ENCODE measurements around the gene SOS2.

SOS2 gene

GRCh38 chr14:50257732-50258131 is 26.4 kb upstream of the SOS2 start:
- DNase-seq (ENCODE audit: low spot score): no peak
- H3K18ac ChIP-seq (ENCODE audit: low read length): no peak overlapping the region
- no peak overlapping the region for H3K9ac ChIP-seq (ENCODE audit: low read depth, low read length, poor library complexity)
- H3K27me3 ChIP-seq (ENCODE audit: control insufficient read depth in 3 of 3, insufficient read depth in 3 of 3, low read depth in 1 of 3, low read length in 3 of 3): no peaks in the 10 kb centered on the region
- H3K79me1 ChIP-seq (ENCODE audit: low read depth, low read length): no peaks in the 10 kb centered on the region
- H2BK12ac ChIP-seq (ENCODE audit: low read length): no peak overlapping the region
- no peaks in the 10 kb centered on the region for H3K4me1 ChIP-seq (ENCODE audit: control insufficient read depth in 2 of 2, insufficient read depth in 1 of 2, low read depth in 1 of 2, low read length in 2 of 2)
- no peak overlapping the region for H2AFZ ChIP-seq (ENCODE audit: low read length)
- H3K9me3 ChIP-seq (replicated peaks in 1 of 2; ENCODE audit: control insufficient read depth in 2 of 2, insufficient read depth in 1 of 2, low read depth in 1 of 2, low read length in 2 of 2): no peaks in the 10 kb centered on the region
- no peak overlapping the region for H2AK5ac ChIP-seq (ENCODE audit: low read depth, low read length)
- no peak overlapping the region for H3K14ac ChIP-seq (ENCODE audit: low read length)
- no peak overlapping the region for H4K91ac ChIP-seq (ENCODE audit: low read depth, low read length, poor library complexity)
- H2BK120ac ChIP-seq (ENCODE audit: low read depth, low read length): no peak overlapping the region
- H3K4me3 ChIP-seq (ENCODE audit: low read length in 2 of 2): no peak overlapping the region
- H3K23ac ChIP-seq (ENCODE audit: low read depth, low read length, poor library complexity): no peak overlapping the region
- H4K8ac ChIP-seq (ENCODE audit: low read depth, low read length): no peak overlapping the region
- H2BK5ac ChIP-seq (ENCODE audit: low read length): no peak overlapping the region
- no peak overlapping the region for H3K27ac ChIP-seq (replicated peaks; ENCODE audit: low read length)
- peaks cover 0 to 27% of the 10 kb centered on the region in 2 donors for H3K36me3 ChIP-seq (replicated peaks in 1 of 2; ENCODE audit: control insufficient read depth in 2 of 2, insufficient read depth in 2 of 2, low read length in 2 of 2)
- H3K4me2 ChIP-seq (ENCODE audit: insufficient read depth, low read length, poor library complexity, severe bottlenecking): no peak overlapping the region
- H3K4ac ChIP-seq (ENCODE audit: low read length): no peak overlapping the region
- no peak overlapping the region for H2BK15ac ChIP-seq (ENCODE audit: low read length)
- WGBS, 2 donors (ENCODE audit: extremely low coverage in 2 of 2, insufficient read length in 2 of 2, insufficient replicate concordance in 1 of 2): no CpG with 5 or more reads among the region's 2 CpGs

GRCh38 chr14:50254248-50254647 is 22.9 kb upstream of the SOS2 start:
- peaks cover 0 to 29% of the 10 kb centered on the region in 2 donors for H3K36me3 ChIP-seq (replicated peaks in 1 of 2; ENCODE audit: control insufficient read depth in 2 of 2, insufficient read depth in 2 of 2, low read length in 2 of 2)

GRCh38 chr14:50249136-50249775 is 17.9 kb upstream of the SOS2 start:
- Histone ChIP-seq H4K91ac (ENCODE audit: low read depth, low read length, poor library complexity) (no peak overlapping the region), H3K18ac (ENCODE audit: low read length) (no peak overlapping the region), H3K4ac (ENCODE audit: low read length) (no peak overlapping the region), H3K4me2 (ENCODE audit: insufficient read depth, low read length, poor library complexity, severe bottlenecking) (no peak overlapping the region), H3K23ac (ENCODE audit: low read depth, low read length, poor library complexity) (no peak overlapping the region), H4K8ac (ENCODE audit: low read depth, low read length) (no peak overlapping the region), H3K9me3 (replicated peaks in 1 of 2; ENCODE audit: control insufficient read depth in 2 of 2, insufficient read depth in 1 of 2, low read depth in 1 of 2, low read length in 2 of 2) (no peaks in the 10 kb centered on the region), H3K9ac (ENCODE audit: low read depth, low read length, poor library complexity) (no peak overlapping the region), H2AFZ (ENCODE audit: low read length) (no peak overlapping the region), H2BK120ac (ENCODE audit: low read depth, low read length) (no peak overlapping the region), H3K4me3 (ENCODE audit: low read length in 2 of 2) (no peak overlapping the region), H2BK12ac (ENCODE audit: low read length) (no peak overlapping the region), H3K27ac (replicated peaks; ENCODE audit: low read length) (no peak overlapping the region), H3K36me3 (replicated peaks in 1 of 2; ENCODE audit: control insufficient read depth in 2 of 2, insufficient read depth in 2 of 2, low read length in 2 of 2) (peaks cover 0 to 40% of the 10 kb centered on the region in 2 donors), H2BK15ac (ENCODE audit: low read length) (no peak overlapping the region), H3K14ac (ENCODE audit: low read length) (no peak overlapping the region), H3K4me1 (ENCODE audit: control insufficient read depth in 2 of 2, insufficient read depth in 1 of 2, low read depth in 1 of 2, low read length in 2 of 2) (no peaks in the 10 kb centered on the region), H3K27me3 (ENCODE audit: control insufficient read depth in 3 of 3, insufficient read depth in 3 of 3, low read depth in 1 of 3, low read length in 3 of 3) (no peaks in the 10 kb centered on the region), H2AK5ac (ENCODE audit: low read depth, low read length) (no peak overlapping the region), H2BK5ac (ENCODE audit: low read length) (no peak overlapping the region), H3K79me1 (ENCODE audit: low read depth, low read length) (no peaks in the 10 kb centered on the region)
- DNase-seq (ENCODE audit: low spot score): no peak
- WGBS, 2 donors (ENCODE audit: extremely low coverage in 2 of 2, insufficient read length in 2 of 2, insufficient replicate concordance in 1 of 2): no CpG with 5 or more reads among the region's 7 CpGs

More at GRCh38 chr14:50254248-50254647, 22.9 kb upstream of the SOS2 start:
- WGBS, 2 donors (ENCODE audit: extremely low coverage in 2 of 2, insufficient read length in 2 of 2, insufficient replicate concordance in 1 of 2): no CpG with 5 or more reads among the region's 3 CpGs
- Histone ChIP-seq H2BK12ac (ENCODE audit: low read length) (no peak overlapping the region), H3K4me2 (ENCODE audit: insufficient read depth, low read length, poor library complexity, severe bottlenecking) (no peak overlapping the region), H3K27ac (replicated peaks; ENCODE audit: low read length) (no peak overlapping the region), H2BK5ac (ENCODE audit: low read length) (no peak overlapping the region), H3K4ac (ENCODE audit: low read length) (no peak overlapping the region), H3K27me3 (ENCODE audit: control insufficient read depth in 3 of 3, insufficient read depth in 3 of 3, low read depth in 1 of 3, low read length in 3 of 3) (no peaks in the 10 kb centered on the region), H2BK15ac (ENCODE audit: low read length) (no peak overlapping the region), H4K91ac (ENCODE audit: low read depth, low read length, poor library complexity) (no peak overlapping the region), H3K79me1 (ENCODE audit: low read depth, low read length) (no peaks in the 10 kb centered on the region), H3K23ac (ENCODE audit: low read depth, low read length, poor library complexity) (no peak overlapping the region), H2BK120ac (ENCODE audit: low read depth, low read length) (no peak overlapping the region), H3K9ac (ENCODE audit: low read depth, low read length, poor library complexity) (no peak overlapping the region), H3K18ac (ENCODE audit: low read length) (no peak overlapping the region), H3K4me1 (ENCODE audit: control insufficient read depth in 2 of 2, insufficient read depth in 1 of 2, low read depth in 1 of 2, low read length in 2 of 2) (no peaks in the 10 kb centered on the region), H3K4me3 (ENCODE audit: low read length in 2 of 2) (no peak overlapping the region), H4K8ac (ENCODE audit: low read depth, low read length) (no peak overlapping the region), H3K14ac (ENCODE audit: low read length) (no peak overlapping the region), H2AFZ (ENCODE audit: low read length) (no peak overlapping the region), H2AK5ac (ENCODE audit: low read depth, low read length) (no peak overlapping the region), H3K9me3 (replicated peaks in 1 of 2; ENCODE audit: control insufficient read depth in 2 of 2, insufficient read depth in 1 of 2, low read depth in 1 of 2, low read length in 2 of 2) (no peaks in the 10 kb centered on the region)
- DNase-seq (ENCODE audit: low spot score): no peak

GRCh38 chr14:50247245-50247644 is 15.9 kb upstream of the SOS2 start:
- Histone ChIP-seq H2BK5ac (ENCODE audit: low read length) (no peak overlapping the region), H2AK5ac (ENCODE audit: low read depth, low read length) (no peak overlapping the region), H3K27me3 (ENCODE audit: control insufficient read depth in 3 of 3, insufficient read depth in 3 of 3, low read depth in 1 of 3, low read length in 3 of 3) (no peaks in the 10 kb centered on the region), H4K91ac (ENCODE audit: low read depth, low read length, poor library complexity) (no peak overlapping the region), H4K8ac (ENCODE audit: low read depth, low read length) (no peak overlapping the region), H3K36me3 (replicated peaks in 1 of 2; ENCODE audit: control insufficient read depth in 2 of 2, insufficient read depth in 2 of 2, low read length in 2 of 2) (peaks cover 0 to 35% of the 10 kb centered on the region in 2 donors), H3K9me3 (replicated peaks in 1 of 2; ENCODE audit: control insufficient read depth in 2 of 2, insufficient read depth in 1 of 2, low read depth in 1 of 2, low read length in 2 of 2) (no peaks in the 10 kb centered on the region), H3K18ac (ENCODE audit: low read length) (no peak overlapping the region), H3K23ac (ENCODE audit: low read depth, low read length, poor library complexity) (no peak overlapping the region), H3K4me1 (ENCODE audit: control insufficient read depth in 2 of 2, insufficient read depth in 1 of 2, low read depth in 1 of 2, low read length in 2 of 2) (no peaks in the 10 kb centered on the region), H3K79me1 (ENCODE audit: low read depth, low read length) (no peaks in the 10 kb centered on the region), H3K4ac (ENCODE audit: low read length) (no peak overlapping the region), H3K4me3 (ENCODE audit: low read length in 2 of 2) (no peak overlapping the region), H3K9ac (ENCODE audit: low read depth, low read length, poor library complexity) (no peak overlapping the region), H2BK120ac (ENCODE audit: low read depth, low read length) (no peak overlapping the region), H2BK15ac (ENCODE audit: low read length) (no peak overlapping the region), H2AFZ (ENCODE audit: low read length) (no peak overlapping the region), H3K27ac (replicated peaks; ENCODE audit: low read length) (no peak overlapping the region), H3K4me2 (ENCODE audit: insufficient read depth, low read length, poor library complexity, severe bottlenecking) (no peak overlapping the region), H2BK12ac (ENCODE audit: low read length) (no peak overlapping the region), H3K14ac (ENCODE audit: low read length) (no peak overlapping the region)
- DNase-seq (ENCODE audit: low spot score): no peak
- no CpG with 5 or more reads among the region's 3 CpGs for WGBS, 2 donors (ENCODE audit: extremely low coverage in 2 of 2, insufficient read length in 2 of 2, insufficient replicate concordance in 1 of 2)

All from neuronal stem cell (in vitro differentiated cells).